ENCODE measurements around the gene RNF25. TPM values are rescaled to one million over a fixed set of nuclear protein-coding genes. Genes with fewer than 3 reads are reported as not detected.

The RNF25 gene
- total and polyA plus RNA-seq, 2 experiments from 2014 or later: 18.3 to 22.2 TPM

DNA sequence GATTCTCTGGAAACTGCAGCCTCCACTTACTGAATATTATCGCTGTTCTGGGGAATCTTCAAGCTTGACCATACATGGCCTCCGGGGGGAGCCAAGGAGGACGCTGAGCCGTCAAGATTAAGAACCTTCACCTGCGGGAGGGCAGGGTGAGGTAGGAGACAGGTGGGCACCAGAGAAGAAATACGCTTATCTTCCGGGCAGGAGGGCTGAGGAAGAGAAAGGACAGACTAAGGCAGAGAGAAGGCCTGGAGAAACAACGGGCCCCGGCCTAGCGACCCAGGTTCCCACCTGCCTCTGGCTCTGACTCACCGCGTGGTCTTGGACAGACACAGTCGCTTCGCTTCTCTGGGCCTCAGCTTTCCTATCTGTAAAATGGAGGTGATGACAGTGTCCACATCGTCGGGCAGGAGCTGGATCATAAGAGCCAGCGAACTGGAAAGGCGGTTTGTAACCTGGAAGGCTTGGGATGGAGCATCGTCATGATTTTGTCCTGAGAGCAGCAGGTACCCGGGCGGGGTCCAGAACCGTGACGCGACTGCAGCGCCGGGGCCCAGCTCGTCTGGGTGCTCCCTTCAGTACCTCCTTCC lies 13.0 kb downstream of the RNF25 start:
- H3K27me3 ChIP-seq (ENCODE audit: insufficient read depth): no peaks in the 10 kb centered on the region
- peaks cover 5% of the 10 kb centered on the region for H3K4me1 ChIP-seq (ENCODE audit: insufficient read depth)
- Mint-ChIP-seq H3K27me3 (ENCODE audit: insufficient read depth, low read depth, poor library complexity) (no peaks in the 10 kb centered on the region), H3K27ac (peak overlapping the region; percentile 89), H3K9me3 (no peaks in the 10 kb centered on the region), H3K4me3 (peak overlapping the region; percentile 95), H3K4me1 (peaks cover 8% of the 10 kb centered on the region), H3K36me3 (ENCODE audit: low read depth) (peaks cover 54% of the 10 kb centered on the region)
- H2AFZ ChIP-seq: peak overlapping the region; percentile 98
- peaks cover 22% of the 10 kb centered on the region for H3K36me3 ChIP-seq (ENCODE audit: insufficient read depth)
- H3K9me2 ChIP-seq (ENCODE audit: insufficient read depth): no peaks in the 10 kb centered on the region
- peak overlapping the region; percentile 97 for H3K4me3 ChIP-seq
- DNase-seq (ENCODE audit: low spot score): peak; percentile 90
- H4K20me1 ChIP-seq (replicated peaks; ENCODE audit: insufficient read depth): peaks cover 16% of the 10 kb centered on the region
- H3K4me2 ChIP-seq: peak overlapping the region; percentile 95
- H3K27ac ChIP-seq (ENCODE audit: low read depth): peak overlapping the region; percentile 81; the same call in 1 of the 2 replicates
- TF ChIP-seq CREB1 (CRISPR knock-in tag; IDR thresholded peaks at IDR 0.05; ENCODE audit: low read depth) (0 out of 2 replicates have a peak, but pooled peaks have one; percentile 23), EZH2phosphoT487 (IDR thresholded peaks at IDR 0.05; ENCODE audit: unreplicated experiment) (no peak), NANOG (IDR thresholded peaks at IDR 0.05; ENCODE audit: borderline replicate concordance) (no peak)
- TF ChIP-seq, protein P1, sequence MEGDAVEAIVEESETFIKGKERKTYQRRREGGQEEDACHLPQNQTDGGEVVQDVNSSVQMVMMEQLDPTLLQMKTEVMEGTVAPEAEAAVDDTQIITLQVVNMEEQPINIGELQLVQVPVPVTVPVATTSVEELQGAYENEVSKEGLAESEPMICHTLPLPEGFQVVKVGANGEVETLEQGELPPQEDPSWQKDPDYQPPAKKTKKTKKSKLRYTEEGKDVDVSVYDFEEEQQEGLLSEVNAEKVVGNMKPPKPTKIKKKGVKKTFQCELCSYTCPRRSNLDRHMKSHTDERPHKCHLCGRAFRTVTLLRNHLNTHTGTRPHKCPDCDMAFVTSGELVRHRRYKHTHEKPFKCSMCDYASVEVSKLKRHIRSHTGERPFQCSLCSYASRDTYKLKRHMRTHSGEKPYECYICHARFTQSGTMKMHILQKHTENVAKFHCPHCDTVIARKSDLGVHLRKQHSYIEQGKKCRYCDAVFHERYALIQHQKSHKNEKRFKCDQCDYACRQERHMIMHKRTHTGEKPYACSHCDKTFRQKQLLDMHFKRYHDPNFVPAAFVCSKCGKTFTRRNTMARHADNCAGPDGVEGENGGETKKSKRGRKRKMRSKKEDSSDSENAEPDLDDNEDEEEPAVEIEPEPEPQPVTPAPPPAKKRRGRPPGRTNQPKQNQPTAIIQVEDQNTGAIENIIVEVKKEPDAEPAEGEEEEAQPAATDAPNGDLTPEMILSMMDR (conservative IDR thresholded peaks at IDR 0.05; ENCODE audit: low read depth in 2 of 2): peak; percentile 61 to 66
- 0 out of 2 replicates have a peak, but pooled peaks cover 12% of the 10 kb centered on the region for H3F3A ChIP-seq (replicated peaks; ENCODE audit: low read depth)
- ATAC-seq: peak; percentile 77
- peaks cover 16% of the 10 kb centered on the region for H3K79me2 ChIP-seq (replicated peaks; ENCODE audit: insufficient read depth)

DNA sequence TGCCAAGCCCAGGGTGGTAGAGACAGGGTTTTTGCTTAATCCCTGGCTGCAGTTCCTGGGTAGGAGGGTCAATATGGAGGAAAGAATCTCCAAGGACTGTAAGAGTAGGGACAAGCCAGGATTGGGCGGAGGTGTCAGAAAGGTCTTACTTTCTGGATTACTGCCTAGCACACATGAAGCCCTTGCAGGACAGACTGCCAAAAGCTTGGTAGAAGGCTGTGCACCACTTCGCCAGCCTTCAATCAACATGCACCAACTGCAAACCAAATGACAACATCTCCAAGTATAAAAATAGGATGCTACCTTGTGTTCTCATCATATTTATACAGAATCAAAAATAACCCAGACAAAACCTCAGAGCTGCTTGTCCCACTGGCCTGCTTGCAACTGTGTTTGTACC lies 16.1 kb downstream of the RNF25 start:
- H3K4me1 Mint-ChIP-seq: peaks cover 8% of the 10 kb centered on the region
- peaks cover 16% of the 10 kb centered on the region for H3K79me2 ChIP-seq (replicated peaks; ENCODE audit: insufficient read depth)

DNA sequence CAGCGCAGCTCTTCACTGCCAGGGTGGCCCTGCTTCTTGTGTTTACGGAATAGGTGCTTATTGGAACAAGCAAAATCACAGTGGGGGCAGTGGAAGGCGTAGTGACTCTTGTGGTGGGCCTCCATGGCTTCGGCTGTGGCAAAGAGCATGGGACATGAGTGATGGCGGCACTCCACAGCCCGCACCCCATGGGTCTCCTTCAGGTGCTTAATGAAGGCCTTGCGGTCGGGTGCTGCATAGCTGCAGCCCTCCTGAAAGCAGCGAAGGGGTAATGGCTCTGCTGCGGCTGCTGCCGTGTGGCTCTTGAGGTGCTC lies 23.1 kb downstream of the RNF25 start:
- H2AFZ ChIP-seq: no peak overlapping the region
- 0 out of 2 replicates have a peak, but pooled peaks cover 7% of the 10 kb centered on the region for H3K79me2 ChIP-seq (replicated peaks; ENCODE audit: insufficient read depth)
- H3K4me2 ChIP-seq: no peak overlapping the region
- Mint-ChIP-seq H3K4me1 (no peaks in the 10 kb centered on the region), H3K9me3 (no peaks in the 10 kb centered on the region), H3K27ac (no peak overlapping the region), H3K4me3 (no peak overlapping the region), H3K36me3 (ENCODE audit: low read depth) (peaks cover 78% of the 10 kb centered on the region), H3K27me3 (ENCODE audit: insufficient read depth, low read depth, poor library complexity) (peaks cover 3% of the 10 kb centered on the region)
- DNase-seq (ENCODE audit: low spot score): no peak
- H4K20me1 ChIP-seq (replicated peaks; ENCODE audit: insufficient read depth): peaks cover 20% of the 10 kb centered on the region
- no peaks in the 10 kb centered on the region for H3F3A ChIP-seq (replicated peaks; ENCODE audit: low read depth)
- ATAC-seq: peak; percentile 41
- no peaks in the 10 kb centered on the region for H3K27me3 ChIP-seq (ENCODE audit: insufficient read depth)
- no peaks in the 10 kb centered on the region for H3K9me2 ChIP-seq (ENCODE audit: insufficient read depth)
- no peak overlapping the region for H3K4me3 ChIP-seq
- H3K4me1 ChIP-seq (ENCODE audit: insufficient read depth): no peaks in the 10 kb centered on the region
- H3K27ac ChIP-seq (ENCODE audit: low read depth): no peak overlapping the region
- H3K36me3 ChIP-seq (ENCODE audit: insufficient read depth): peaks cover 56% of the 10 kb centered on the region
- TF ChIP-seq, protein P2, sequence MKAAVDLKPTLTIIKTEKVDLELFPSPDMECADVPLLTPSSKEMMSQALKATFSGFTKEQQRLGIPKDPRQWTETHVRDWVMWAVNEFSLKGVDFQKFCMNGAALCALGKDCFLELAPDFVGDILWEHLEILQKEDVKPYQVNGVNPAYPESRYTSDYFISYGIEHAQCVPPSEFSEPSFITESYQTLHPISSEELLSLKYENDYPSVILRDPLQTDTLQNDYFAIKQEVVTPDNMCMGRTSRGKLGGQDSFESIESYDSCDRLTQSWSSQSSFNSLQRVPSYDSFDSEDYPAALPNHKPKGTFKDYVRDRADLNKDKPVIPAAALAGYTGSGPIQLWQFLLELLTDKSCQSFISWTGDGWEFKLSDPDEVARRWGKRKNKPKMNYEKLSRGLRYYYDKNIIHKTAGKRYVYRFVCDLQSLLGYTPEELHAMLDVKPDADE (IDR thresholded peaks at IDR 0.05): no peak

More for the DNA sequence above, 16.1 kb downstream of the RNF25 start:
- H3K27me3 ChIP-seq (ENCODE audit: insufficient read depth): no peaks in the 10 kb centered on the region
- TF ChIP-seq POLR2AphosphoS5 (IDR thresholded peaks at IDR 0.05; ENCODE audit: low read depth): no peak
- H3K4me3 ChIP-seq: no peak overlapping the region
- H2AFZ ChIP-seq: no peak overlapping the region
- H3F3A ChIP-seq (replicated peaks; ENCODE audit: low read depth): 0 out of 2 replicates have a peak, but pooled peaks cover 12% of the 10 kb centered on the region
- peaks cover 5% of the 10 kb centered on the region for H3K4me1 ChIP-seq (ENCODE audit: insufficient read depth)
- Mint-ChIP-seq H3K4me3 (no peak overlapping the region), H3K9me3 (no peaks in the 10 kb centered on the region), H3K36me3 (ENCODE audit: low read depth) (peaks cover 51% of the 10 kb centered on the region), H3K27me3 (ENCODE audit: insufficient read depth, low read depth, poor library complexity) (no peaks in the 10 kb centered on the region), H3K27ac (no peak overlapping the region)
- no peak overlapping the region for H3K4me2 ChIP-seq
- DNase-seq (ENCODE audit: low spot score) (no peak), ATAC-seq (no peak)
- no peaks in the 10 kb centered on the region for H3K9me2 ChIP-seq (ENCODE audit: insufficient read depth)
- no peak overlapping the region for H3K27ac ChIP-seq (ENCODE audit: low read depth)
- H4K20me1 ChIP-seq (replicated peaks; ENCODE audit: insufficient read depth): peaks cover 23% of the 10 kb centered on the region
- peaks cover 33% of the 10 kb centered on the region for H3K36me3 ChIP-seq (ENCODE audit: insufficient read depth)

Data from GM23338 (cell line).